ENCODE data around the gene ITPR3. TPM values are rescaled to one million over a fixed set of nuclear protein-coding genes. Genes with fewer than 3 reads are reported as not detected.

Gene ITPR3
- total RNA-seq, 1 donor from 2014 or later: 43.0 TPM

DNA sequence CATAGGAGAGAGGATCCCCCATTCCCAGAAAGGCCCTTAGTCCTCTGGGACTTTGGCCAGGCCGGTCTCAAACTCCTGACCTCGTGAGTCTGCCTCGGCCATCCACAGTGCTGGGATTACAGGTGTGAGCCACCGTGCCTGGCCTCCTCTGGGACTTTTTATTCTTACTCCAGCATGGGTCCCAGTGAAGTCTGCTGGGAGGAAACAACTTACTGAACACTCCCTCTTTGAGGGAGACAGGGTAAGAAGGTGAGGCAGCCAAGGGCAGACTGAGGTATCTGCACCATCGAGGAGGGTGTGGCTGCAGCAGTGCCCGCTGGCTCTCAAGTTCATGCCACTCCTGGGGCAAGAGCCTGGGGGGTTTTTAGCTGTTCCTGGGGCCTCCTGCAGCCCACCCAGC is 43.4 kb upstream of the ITPR3 start:
- H3K9me3 ChIP-seq: no peaks in the 10 kb centered on the region
- H3K27me3 ChIP-seq: no peaks in the 10 kb centered on the region
- intact Hi-C loops (cut with DNase I): loop anchor here (10.0 kb wide), 1 partner anchor 163 kb away; the partner anchor contains the start of genes CUTA and PHF1
- peak overlapping the region in 1 of 2 donors; percentile 40 for H3K27ac ChIP-seq
- no peak overlapping the region for H3K4me3 ChIP-seq
- peaks cover 30 to 41% of the 10 kb centered on the region in 2 donors for H3K36me3 ChIP-seq
- no peak for DNase-seq (ENCODE audit: low spot score in 2 of 2)
- H3K4me1 ChIP-seq: peaks cover 4 to 14% of the 10 kb centered on the region in 2 donors
- TF ChIP-seq, protein P1, sequence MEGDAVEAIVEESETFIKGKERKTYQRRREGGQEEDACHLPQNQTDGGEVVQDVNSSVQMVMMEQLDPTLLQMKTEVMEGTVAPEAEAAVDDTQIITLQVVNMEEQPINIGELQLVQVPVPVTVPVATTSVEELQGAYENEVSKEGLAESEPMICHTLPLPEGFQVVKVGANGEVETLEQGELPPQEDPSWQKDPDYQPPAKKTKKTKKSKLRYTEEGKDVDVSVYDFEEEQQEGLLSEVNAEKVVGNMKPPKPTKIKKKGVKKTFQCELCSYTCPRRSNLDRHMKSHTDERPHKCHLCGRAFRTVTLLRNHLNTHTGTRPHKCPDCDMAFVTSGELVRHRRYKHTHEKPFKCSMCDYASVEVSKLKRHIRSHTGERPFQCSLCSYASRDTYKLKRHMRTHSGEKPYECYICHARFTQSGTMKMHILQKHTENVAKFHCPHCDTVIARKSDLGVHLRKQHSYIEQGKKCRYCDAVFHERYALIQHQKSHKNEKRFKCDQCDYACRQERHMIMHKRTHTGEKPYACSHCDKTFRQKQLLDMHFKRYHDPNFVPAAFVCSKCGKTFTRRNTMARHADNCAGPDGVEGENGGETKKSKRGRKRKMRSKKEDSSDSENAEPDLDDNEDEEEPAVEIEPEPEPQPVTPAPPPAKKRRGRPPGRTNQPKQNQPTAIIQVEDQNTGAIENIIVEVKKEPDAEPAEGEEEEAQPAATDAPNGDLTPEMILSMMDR (IDR thresholded peaks at IDR 0.05): no peak

DNA sequence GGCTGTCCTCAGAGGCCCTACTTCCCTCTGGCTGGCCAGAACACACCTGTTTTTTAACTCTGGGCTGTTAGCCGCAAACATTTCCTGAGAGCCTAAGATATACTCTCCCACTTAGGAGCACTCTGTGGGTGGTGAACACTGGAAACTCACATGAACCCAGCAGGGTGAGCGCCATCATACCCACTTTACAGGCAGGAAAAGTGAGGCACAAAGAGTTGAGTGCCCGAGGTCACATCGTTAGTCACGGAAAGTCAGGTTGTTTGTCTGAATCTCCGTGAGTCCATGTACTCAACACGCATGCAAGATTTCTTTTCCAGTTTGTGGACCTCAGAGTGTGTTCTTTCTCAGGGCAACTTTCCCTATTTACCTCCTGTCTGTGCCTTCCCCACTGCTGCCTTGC is 43.0 kb upstream of the ITPR3 start:
- peak overlapping the region in 1 of 2 donors; percentile 80 for H3K4me3 ChIP-seq
- H3K36me3 ChIP-seq: peaks cover 30 to 41% of the 10 kb centered on the region in 2 donors
- H3K27ac ChIP-seq: peak overlapping the region; percentile 72 to 77
- peaks cover 4 to 14% of the 10 kb centered on the region in 2 donors for H3K4me1 ChIP-seq
- TF ChIP-seq, protein P1 (IDR thresholded peaks at IDR 0.05): no peak
- DNase-seq (ENCODE audit: low spot score in 2 of 2): no peak
- no peaks in the 10 kb centered on the region for H3K27me3 ChIP-seq
- H3K9me3 ChIP-seq: no peaks in the 10 kb centered on the region
- intact Hi-C loops (cut with DNase I): loop anchor here (10.0 kb wide), 1 partner anchor 163 kb away; the partner anchor contains the start of genes CUTA and PHF1

DNA sequence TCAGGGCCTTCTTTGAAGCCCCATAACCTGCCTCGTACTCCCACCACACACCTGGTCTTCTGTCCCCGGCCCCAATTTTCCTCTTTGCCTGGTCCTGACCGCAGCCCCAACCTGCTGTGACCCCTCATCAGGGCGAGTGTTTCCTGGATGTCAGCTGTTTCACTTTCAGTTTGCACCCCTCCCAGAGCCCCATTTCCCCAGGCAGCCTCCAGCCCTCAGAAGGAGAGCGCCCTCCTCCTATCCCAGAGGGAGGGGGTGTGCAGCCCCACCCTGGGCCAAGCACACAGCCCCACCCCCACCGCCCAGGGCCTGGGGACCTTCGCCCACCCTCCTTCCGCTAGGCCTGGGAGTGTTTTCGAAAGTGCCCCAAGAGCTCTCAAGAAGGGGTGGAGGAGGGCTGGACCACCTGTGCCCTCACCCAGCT is 42.5 kb upstream of the ITPR3 start:
- H3K4me3 ChIP-seq: peak overlapping the region; percentile 54 to 80
- peaks cover 29 to 39% of the 10 kb centered on the region in 2 donors for H3K36me3 ChIP-seq
- intact Hi-C loops (cut with DNase I): loop anchor here (10.0 kb wide), 1 partner anchor 164 kb away; the partner anchor contains the start of genes CUTA and PHF1
- TF ChIP-seq, protein P1 (IDR thresholded peaks at IDR 0.05): no peak
- peak overlapping the region; percentile 72 to 77 for H3K27ac ChIP-seq
- no peaks in the 10 kb centered on the region for H3K9me3 ChIP-seq
- no peaks in the 10 kb centered on the region for H3K27me3 ChIP-seq
- no peak for DNase-seq (ENCODE audit: low spot score in 2 of 2)
- H3K4me1 ChIP-seq: peaks cover 4 to 14% of the 10 kb centered on the region in 2 donors

DNA sequence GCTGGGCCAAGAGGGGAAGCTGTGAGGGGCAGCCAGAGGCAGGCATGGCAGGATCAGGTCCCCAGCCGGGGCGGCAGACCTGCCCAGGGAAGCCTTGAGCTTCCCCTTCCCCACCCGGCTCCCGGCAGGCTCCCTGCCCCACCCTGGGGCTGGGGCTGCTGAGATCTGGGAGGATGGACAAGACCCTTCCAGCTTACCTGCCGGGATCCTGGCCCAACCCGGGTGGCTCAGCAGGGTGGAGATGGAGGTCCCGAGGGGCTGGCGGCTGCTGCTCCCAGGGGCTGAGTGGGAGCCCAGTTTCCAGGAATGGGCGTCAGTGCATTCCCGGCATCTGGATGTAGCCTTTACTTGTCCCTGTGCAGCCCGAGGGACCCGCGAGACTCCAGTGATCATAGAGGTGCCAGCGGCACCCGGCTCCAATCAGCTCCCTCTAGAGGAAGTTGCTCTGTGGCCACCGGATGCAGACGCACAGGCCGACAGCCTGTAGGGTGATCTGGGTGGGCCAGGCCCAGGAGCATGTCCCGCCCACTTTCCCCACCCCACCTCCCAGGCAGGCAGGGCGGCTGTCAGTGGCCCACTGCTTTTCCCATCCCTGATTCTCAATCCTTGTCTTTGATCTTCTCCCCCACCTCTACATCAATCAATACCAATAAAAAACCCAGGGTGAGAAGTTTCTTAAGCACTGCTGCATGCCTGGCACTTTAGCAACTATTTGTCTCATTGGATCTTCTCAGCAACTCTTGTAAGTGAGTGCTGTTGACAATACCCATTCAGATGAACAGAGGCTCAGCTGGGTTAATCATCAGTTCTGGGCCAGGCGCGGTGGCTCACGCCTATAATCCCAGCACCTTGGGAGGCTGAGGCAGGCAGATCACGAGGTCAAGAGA is 41.1 kb upstream of the ITPR3 start, which contains the start of gene BAK1:
TSS of gene BAK1 (minus strand) at position 449 of the 887 bp plus-strand sequence. CDS start 2,672 bp downstream, outside the sequence.
- peak within 1 kb of the TSS; percentile 72 to 77 for H3K27ac ChIP-seq
- intact Hi-C loops (cut with DNase I): loop anchor here (1.0 to 10.0 kb wide), 2 partner anchors 9 to 165 kb away; partner anchors contain the start of genes CUTA and PHF1
- TF ChIP-seq, protein P1 (IDR thresholded peaks at IDR 0.05): peak; percentile 30 to 57 (median 48)
- H3K27me3 ChIP-seq: no peaks in the 10 kb centered on the region
- DNase-seq (ENCODE audit: low spot score in 2 of 2): peak; percentile 66 to 95
- peaks cover 15 to 24% of the 10 kb centered on the region in 2 donors for H3K36me3 ChIP-seq
- peaks cover 4 to 14% of the 10 kb centered on the region in 2 donors for H3K4me1 ChIP-seq
- H3K9me3 ChIP-seq: no peaks in the 10 kb centered on the region
- peak within 1 kb of the TSS; percentile 54 to 80 for H3K4me3 ChIP-seq

DNA sequence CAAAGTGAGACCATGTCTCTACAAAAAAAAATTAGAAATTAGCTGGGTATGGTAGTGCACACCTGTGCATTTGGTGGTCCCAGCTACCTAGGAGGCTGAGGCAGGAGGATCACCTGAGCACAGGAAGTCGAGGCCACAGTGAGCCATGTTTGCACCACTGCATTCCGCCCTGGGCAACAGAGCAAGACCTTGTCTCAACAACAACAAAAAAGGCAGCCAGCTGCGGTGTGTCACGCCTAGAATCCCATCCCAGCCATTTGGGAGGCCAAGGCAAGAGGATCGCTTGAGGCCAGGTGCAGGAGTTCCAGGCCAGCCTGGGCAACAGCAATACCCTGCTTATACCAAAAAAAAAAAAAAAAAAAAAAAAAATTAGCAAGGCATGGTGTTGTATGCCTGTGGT is 39.9 kb upstream of the ITPR3 start:
- no peaks in the 10 kb centered on the region for H3K9me3 ChIP-seq
- intact Hi-C loops (cut with DNase I): no loop called here
- no peak overlapping the region for H3K27ac ChIP-seq
- H3K4me1 ChIP-seq: peaks cover 4 to 17% of the 10 kb centered on the region in 2 donors
- no peaks in the 10 kb centered on the region for H3K27me3 ChIP-seq
- TF ChIP-seq, protein P1 (IDR thresholded peaks at IDR 0.05): no peak
- H3K4me3 ChIP-seq: no peak overlapping the region
- H3K36me3 ChIP-seq: peaks cover 7 to 15% of the 10 kb centered on the region in 2 donors
- no peak for DNase-seq (ENCODE audit: low spot score in 2 of 2)

All from ascending aorta (tissue), 2 donors.